Osteoblast (primary cell): ENCODE measurements around the gene GPR132. TPM values are rescaled to one million over a fixed set of nuclear protein-coding genes. Genes with fewer than 3 reads are reported as not detected.

ENCODE experiments used
- DNase-seq: peaks from one replicate; pipeline ENCODE4 v3.0.0; 2011; ENCODE audit warnings: low spot score, mixed read lengths; ENCODE audit not compliant: insufficient read length; ENCODE audit errors: missing footprints
- H2AFZ ChIP-seq: 2 replicates; pipeline ENCODE4 v1.6.0; 2011; ENCODE audit warnings: mild to moderate bottlenecking, low read length
- H3K27ac ChIP-seq: 2 replicates; pipeline ENCODE4 v1.5.1; 2011; ENCODE audit warnings: mild to moderate bottlenecking, low read depth, low read length, moderate library complexity
- H3K27me3 ChIP-seq: 2 replicates; pipeline ENCODE4 v1.6.0; 2012; ENCODE audit warnings: mild to moderate bottlenecking, control low read depth, inconsistent platforms, low read length, moderate library complexity; ENCODE audit not compliant: insufficient read depth
- H3K36me3 ChIP-seq: 2 replicates; pipeline ENCODE4 v1.5.1; 2011; ENCODE audit warnings: mild to moderate bottlenecking, low read length, control low read depth, moderate library complexity; ENCODE audit not compliant: insufficient read depth
- H3K4me1 ChIP-seq: 2 replicates; pipeline ENCODE4 v1.5.1; 2011; ENCODE audit warnings: mild to moderate bottlenecking, low read length, control low read depth, moderate library complexity; ENCODE audit not compliant: insufficient read depth
- H3K4me2 ChIP-seq: 2 replicates; pipeline ENCODE4 v1.6.0; 2011; ENCODE audit warnings: mild to moderate bottlenecking, low read length; ENCODE audit not compliant: insufficient read depth
- H3K4me3 ChIP-seq: fragments of 200-600 bp; sonication (generic); 3 replicates; pipeline ENCODE4 v1.5.1; 2012; ENCODE audit warnings: mild to moderate bottlenecking, low read length, inconsistent platforms; ENCODE audit not compliant: insufficient read depth
- H3K79me2 ChIP-seq: 2 replicates; pipeline ENCODE4 v1.6.0; 2012; ENCODE audit warnings: mild to moderate bottlenecking, low read length, control low read depth, inconsistent platforms; ENCODE audit not compliant: insufficient read depth
- H3K9me3 ChIP-seq: 2 replicates; pipeline ENCODE4 v1.5.1; 2011; ENCODE audit warnings: low read depth, low read length, control low read depth
- H4K20me1 ChIP-seq: 2 replicates; pipeline ENCODE4 v1.6.0; 2012; ENCODE audit warnings: mild to moderate bottlenecking, low read length, control low read depth; ENCODE audit not compliant: insufficient read depth
- total RNA-seq: library from RNA; depleted of rRNA; stranded (reverse); fragments of >200 nt; gene quantifications from 2 replicates; pipeline ENCODE4 v1.2.3, GENCODE V29; 2012
- TF ChIP-seq, protein P1 (sequence below): IDR thresholded peaks from 2 replicates; pipeline ENCODE4 v1.5.1; 2011; ENCODE audit warnings: mild to moderate bottlenecking, low read depth, low read length, moderate library complexity; ENCODE audit errors: extremely low read depth

The GPR132 gene
- total RNA-seq, 1 donor, result under 0.01 TPM

DNA sequence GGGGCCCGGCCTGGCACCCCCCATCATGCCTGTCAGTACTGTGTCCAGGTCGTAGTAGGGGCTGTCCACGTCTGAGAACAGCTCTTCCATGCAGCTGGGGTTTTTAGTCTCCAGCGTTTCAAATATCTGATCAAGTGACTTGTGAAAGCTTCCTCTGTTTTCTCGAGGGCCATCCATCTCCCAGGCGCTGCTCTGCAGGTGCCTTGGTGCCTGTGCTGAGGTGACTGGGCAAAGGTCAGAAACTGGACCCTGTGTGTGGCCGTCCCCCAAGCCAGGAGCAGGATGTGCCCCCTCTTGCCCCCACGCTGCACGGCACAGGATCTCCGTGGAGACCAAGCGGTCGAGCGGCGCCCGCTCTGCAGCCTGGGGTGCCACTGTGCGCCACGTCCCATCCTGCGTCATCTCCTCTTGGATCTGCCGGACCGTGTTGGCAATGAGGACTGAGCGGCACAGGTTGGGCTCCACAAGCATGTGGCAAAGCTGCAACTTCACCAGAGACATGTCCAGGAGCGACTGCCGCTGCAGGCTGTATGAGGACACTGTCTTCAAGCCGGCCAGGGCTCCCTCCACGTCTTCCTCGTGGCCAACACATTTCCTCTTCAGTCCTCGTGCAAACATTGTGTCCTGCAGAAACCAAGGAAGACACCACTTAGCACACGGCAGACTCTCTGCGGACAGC is 53.8 kb downstream of the GPR132 start:
- no peak overlapping the region for H2AFZ ChIP-seq
- H4K20me1 ChIP-seq, result peaks cover 3% of the 10 kb centered on the region
- H3K4me1 ChIP-seq, result peaks cover 14% of the 10 kb centered on the region
- H3K9me3 ChIP-seq, result no peaks in the 10 kb centered on the region
- no peak overlapping the region for H3K27ac ChIP-seq
- peaks cover 31% of the 10 kb centered on the region for H3K36me3 ChIP-seq
- H3K4me3 ChIP-seq, result no peak overlapping the region
- DNase-seq, result peak; percentile 52
- TF ChIP-seq, protein P1, sequence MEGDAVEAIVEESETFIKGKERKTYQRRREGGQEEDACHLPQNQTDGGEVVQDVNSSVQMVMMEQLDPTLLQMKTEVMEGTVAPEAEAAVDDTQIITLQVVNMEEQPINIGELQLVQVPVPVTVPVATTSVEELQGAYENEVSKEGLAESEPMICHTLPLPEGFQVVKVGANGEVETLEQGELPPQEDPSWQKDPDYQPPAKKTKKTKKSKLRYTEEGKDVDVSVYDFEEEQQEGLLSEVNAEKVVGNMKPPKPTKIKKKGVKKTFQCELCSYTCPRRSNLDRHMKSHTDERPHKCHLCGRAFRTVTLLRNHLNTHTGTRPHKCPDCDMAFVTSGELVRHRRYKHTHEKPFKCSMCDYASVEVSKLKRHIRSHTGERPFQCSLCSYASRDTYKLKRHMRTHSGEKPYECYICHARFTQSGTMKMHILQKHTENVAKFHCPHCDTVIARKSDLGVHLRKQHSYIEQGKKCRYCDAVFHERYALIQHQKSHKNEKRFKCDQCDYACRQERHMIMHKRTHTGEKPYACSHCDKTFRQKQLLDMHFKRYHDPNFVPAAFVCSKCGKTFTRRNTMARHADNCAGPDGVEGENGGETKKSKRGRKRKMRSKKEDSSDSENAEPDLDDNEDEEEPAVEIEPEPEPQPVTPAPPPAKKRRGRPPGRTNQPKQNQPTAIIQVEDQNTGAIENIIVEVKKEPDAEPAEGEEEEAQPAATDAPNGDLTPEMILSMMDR, result no peak
- H3K79me2 ChIP-seq, result peaks cover 83% of the 10 kb centered on the region
- H3K27me3 ChIP-seq, result no peaks in the 10 kb centered on the region
- H3K4me2 ChIP-seq, result no peak overlapping the region

DNA sequence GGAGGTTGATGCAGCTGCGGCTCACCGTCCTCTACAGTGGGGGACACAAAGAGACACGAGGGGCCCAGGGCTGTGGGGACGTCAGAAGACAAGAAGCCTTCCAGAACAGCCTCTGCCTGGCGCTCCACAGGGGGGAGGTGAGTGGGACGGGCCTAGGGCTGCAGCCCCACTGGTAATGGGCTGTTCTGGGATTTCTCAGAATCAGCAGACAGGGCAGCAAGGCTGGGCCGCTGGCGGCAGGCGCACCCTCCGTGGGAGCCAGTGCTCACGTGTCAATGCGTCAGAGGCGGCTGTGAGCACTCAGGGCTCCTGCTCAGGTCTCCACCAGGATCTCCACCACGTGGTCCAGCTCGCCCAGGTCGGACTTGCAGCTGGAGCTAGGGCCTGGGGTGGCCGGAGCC is 54.3 kb downstream of the GPR132 start:
- Histone ChIP-seq H2AFZ (no peak overlapping the region), H3K4me3 (no peak overlapping the region), H3K9me3 (no peaks in the 10 kb centered on the region), H3K27ac (no peak overlapping the region), H3K36me3 (peaks cover 31% of the 10 kb centered on the region), H3K4me1 (peaks cover 14% of the 10 kb centered on the region), H3K4me2 (no peak overlapping the region), H4K20me1 (peaks cover 3% of the 10 kb centered on the region), H3K27me3 (no peaks in the 10 kb centered on the region), H3K79me2 (peaks cover 78% of the 10 kb centered on the region)
- TF ChIP-seq, protein P1, result no peak
- peak; percentile 62 for DNase-seq

DNA sequence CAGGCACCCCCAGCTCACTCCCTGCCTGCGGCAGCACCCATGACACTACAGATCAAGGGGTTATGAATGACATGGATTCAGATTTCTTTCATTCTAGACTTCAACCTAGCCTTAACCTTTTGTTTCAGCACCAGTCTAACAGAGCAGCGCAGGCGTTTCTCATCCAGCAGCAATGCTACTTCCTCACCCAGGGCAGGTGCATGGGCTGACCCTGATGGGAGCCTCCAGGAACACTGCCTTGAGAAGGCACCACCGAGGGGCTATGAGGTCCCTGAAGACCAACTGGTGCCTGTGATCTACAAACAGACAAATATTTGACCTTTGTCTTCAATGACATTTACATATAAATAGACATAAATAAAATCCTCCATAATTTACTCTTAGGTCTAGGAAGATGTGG is 55.1 kb downstream of the GPR132 start:
- Histone ChIP-seq H2AFZ (no peak overlapping the region), H3K4me1 (peaks cover 14% of the 10 kb centered on the region), H3K4me3 (no peak overlapping the region), H4K20me1 (peaks cover 3% of the 10 kb centered on the region), H3K9me3 (no peaks in the 10 kb centered on the region), H3K27me3 (no peaks in the 10 kb centered on the region), H3K79me2 (peaks cover 70% of the 10 kb centered on the region), H3K4me2 (no peak overlapping the region), H3K36me3 (peaks cover 31% of the 10 kb centered on the region), H3K27ac (no peak overlapping the region)
- TF ChIP-seq, protein P1, result no peak
- DNase-seq, result peak; percentile 62

DNA sequence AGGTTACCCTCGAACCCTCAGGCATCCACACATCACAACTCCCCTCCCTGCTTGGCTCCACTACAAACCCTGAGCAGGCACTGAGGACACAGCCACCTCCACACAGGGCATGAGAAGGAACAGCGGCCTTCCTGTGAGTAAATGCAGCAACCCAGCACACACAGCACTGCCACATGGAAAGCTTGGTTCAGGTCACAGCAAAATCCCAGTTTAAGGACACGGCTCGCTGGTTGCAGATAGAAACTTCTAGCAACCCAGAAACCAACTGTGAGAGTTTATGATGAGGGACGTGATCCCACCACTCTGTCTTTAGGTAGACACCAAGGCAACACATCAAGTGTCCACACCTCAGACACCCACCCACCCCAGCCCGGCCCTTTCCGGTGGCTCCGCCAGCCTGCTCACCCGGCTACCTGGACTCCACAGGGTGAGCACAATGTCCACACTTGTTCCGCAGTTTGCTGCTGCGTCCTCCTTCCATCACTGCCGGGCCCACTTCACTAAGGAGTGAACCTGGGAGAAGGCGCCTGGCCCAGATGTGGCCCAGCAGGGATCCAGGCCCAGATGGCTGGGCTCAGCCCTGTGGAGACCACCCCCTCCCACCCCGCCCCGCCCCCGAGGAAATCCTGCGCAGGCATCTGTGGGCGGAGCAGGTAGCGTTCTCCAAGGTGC is 57.5 kb downstream of the GPR132 start:
- H3K27me3 ChIP-seq, result no peaks in the 10 kb centered on the region
- H2AFZ ChIP-seq, result no peak overlapping the region
- peaks cover 31% of the 10 kb centered on the region for H3K36me3 ChIP-seq
- peaks cover 3% of the 10 kb centered on the region for H4K20me1 ChIP-seq
- peaks cover 2% of the 10 kb centered on the region for H3K4me1 ChIP-seq
- H3K4me2 ChIP-seq, result no peak overlapping the region
- H3K4me3 ChIP-seq, result no peak overlapping the region
- TF ChIP-seq, protein P1, result no peak
- no peak overlapping the region for H3K27ac ChIP-seq
- DNase-seq, result peak; percentile 37
- H3K79me2 ChIP-seq, result peaks cover 46% of the 10 kb centered on the region
- H3K9me3 ChIP-seq, result no peaks in the 10 kb centered on the region
